Measurements from ENCODE around the gene LAMA2.
A peak's percentile ranks its signal among the peaks of the same experiment; 100 is the strongest.

The LAMA2 gene

GRCh38 chr6:129269891-129270290, 387.0 kb downstream of the LAMA2 start:
- DNase-seq (ENCODE audit: low spot score): no peak

- DNase-seq (ENCODE audit: low spot score): no peak
Measured at GRCh38 chr6:129270450-129270849, 387.5 kb downstream of the LAMA2 start.

GRCh38 chr6:129273161-129273560, 390.2 kb downstream of the LAMA2 start:
- no peak for DNase-seq (ENCODE audit: low spot score)

- DNase-seq (ENCODE audit: low spot score): no peak
Measured at GRCh38 chr6:129276461-129276860, 393.5 kb downstream of the LAMA2 start.

- peak; percentile 90 for DNase-seq (ENCODE audit: low spot score)
Measured at GRCh38 chr6:129276986-129277385, 394.0 kb downstream of the LAMA2 start.

GRCh38 chr6:129279343-129280292, 396.7 kb downstream of the LAMA2 start:
- DNase-seq (ENCODE audit: low spot score): no peak

- DNase-seq (ENCODE audit: low spot score): no peak
Measured at GRCh38 chr6:129280293-129280644, 397.3 kb downstream of the LAMA2 start.

- no peak for DNase-seq (ENCODE audit: low spot score)
Measured at GRCh38 chr6:129280749-129281148, 397.8 kb downstream of the LAMA2 start.

- no peak for DNase-seq (ENCODE audit: low spot score)
Measured at GRCh38 chr6:129281168-129281796, 398.3 kb downstream of the LAMA2 start.

GRCh38 chr6:129282019-129282418, 399.1 kb downstream of the LAMA2 start:
- DNase-seq (ENCODE audit: low spot score): no peak

- no peak for DNase-seq (ENCODE audit: low spot score)
Measured at GRCh38 chr6:129284225-129284624, 401.3 kb downstream of the LAMA2 start.

GRCh38 chr6:129287231-129288177, 404.6 kb downstream of the LAMA2 start:
- no peak for DNase-seq (ENCODE audit: low spot score)

- DNase-seq (ENCODE audit: low spot score): no peak
Measured at GRCh38 chr6:129289442-129289841, 406.5 kb downstream of the LAMA2 start.

GRCh38 chr6:129292836-129293235, 409.9 kb downstream of the LAMA2 start:
- DNase-seq (ENCODE audit: low spot score): no peak

GRCh38 chr6:129297592-129297991, 414.7 kb downstream of the LAMA2 start:
- no peak for DNase-seq (ENCODE audit: low spot score)

GRCh38 chr6:129302671-129303070, 419.7 kb downstream of the LAMA2 start:
- DNase-seq (ENCODE audit: low spot score): no peak

- DNase-seq (ENCODE audit: low spot score): no peak
Measured at GRCh38 chr6:129306826-129307225, 423.9 kb downstream of the LAMA2 start.

- no peak for DNase-seq (ENCODE audit: low spot score)
Measured at GRCh38 chr6:129307845-129308244, 424.9 kb downstream of the LAMA2 start.

- no peak for DNase-seq (ENCODE audit: low spot score)
Measured at GRCh38 chr6:129309154-129309553, 426.2 kb downstream of the LAMA2 start.

- DNase-seq (ENCODE audit: low spot score): no peak
Measured at GRCh38 chr6:129312880-129313279, 429.9 kb downstream of the LAMA2 start.

- no peak for DNase-seq (ENCODE audit: low spot score)
Measured at GRCh38 chr6:129314575-129314974, 431.6 kb downstream of the LAMA2 start.

All from putamen (tissue), 1 donor.